Measurements from ENCODE around the gene SERTAD3. TPM values are rescaled to one million over a fixed set of nuclear protein-coding genes. Genes with fewer than 3 reads are reported as not detected.

Gene SERTAD3
- total RNA-seq, 1 donor from 2014 or later, result 30.7 TPM

GRCh38 chr19:40453151-40453735 lies 9.1 kb upstream of the SERTAD3 start:
- ATAC-seq, result no peak
- no peak for DNase-seq
- intact Hi-C loops (cut with DNase I), result no loop called here
- Histone ChIP-seq H3K9me3 (no peaks in the 10 kb centered on the region), H3K4me1 (no peaks in the 10 kb centered on the region), H3K27me3 (ENCODE audit: low read depth) (no peaks in the 10 kb centered on the region), H3K27ac (no peak overlapping the region), H3K36me3 (peaks cover 66% of the 10 kb centered on the region), H3K4me3 (no peak overlapping the region)
- TF ChIP-seq, protein P1, sequence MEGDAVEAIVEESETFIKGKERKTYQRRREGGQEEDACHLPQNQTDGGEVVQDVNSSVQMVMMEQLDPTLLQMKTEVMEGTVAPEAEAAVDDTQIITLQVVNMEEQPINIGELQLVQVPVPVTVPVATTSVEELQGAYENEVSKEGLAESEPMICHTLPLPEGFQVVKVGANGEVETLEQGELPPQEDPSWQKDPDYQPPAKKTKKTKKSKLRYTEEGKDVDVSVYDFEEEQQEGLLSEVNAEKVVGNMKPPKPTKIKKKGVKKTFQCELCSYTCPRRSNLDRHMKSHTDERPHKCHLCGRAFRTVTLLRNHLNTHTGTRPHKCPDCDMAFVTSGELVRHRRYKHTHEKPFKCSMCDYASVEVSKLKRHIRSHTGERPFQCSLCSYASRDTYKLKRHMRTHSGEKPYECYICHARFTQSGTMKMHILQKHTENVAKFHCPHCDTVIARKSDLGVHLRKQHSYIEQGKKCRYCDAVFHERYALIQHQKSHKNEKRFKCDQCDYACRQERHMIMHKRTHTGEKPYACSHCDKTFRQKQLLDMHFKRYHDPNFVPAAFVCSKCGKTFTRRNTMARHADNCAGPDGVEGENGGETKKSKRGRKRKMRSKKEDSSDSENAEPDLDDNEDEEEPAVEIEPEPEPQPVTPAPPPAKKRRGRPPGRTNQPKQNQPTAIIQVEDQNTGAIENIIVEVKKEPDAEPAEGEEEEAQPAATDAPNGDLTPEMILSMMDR (IDR thresholded peaks at IDR 0.05), result no peak

DNA sequence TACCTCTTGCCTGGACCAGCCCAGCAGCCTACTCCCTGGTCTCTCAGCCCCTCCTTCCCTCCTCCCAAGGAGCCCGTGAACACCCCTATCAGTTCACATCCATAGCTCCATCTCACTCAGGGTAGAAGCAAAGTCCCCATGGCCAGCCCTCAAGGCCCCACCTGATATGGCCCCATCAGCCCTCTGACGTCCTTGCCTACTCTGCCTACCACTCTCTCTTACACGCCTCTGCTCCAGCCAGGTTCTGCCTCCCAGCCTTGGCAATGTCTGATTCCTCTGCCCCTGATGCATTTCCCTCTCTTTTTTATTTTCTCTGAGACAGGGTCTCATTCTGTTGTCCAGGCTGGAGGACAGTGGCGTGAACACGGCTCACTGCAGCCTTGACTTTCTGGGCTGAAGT lies 7.9 kb upstream of the SERTAD3 start:
- no peaks in the 10 kb centered on the region for H3K4me1 ChIP-seq
- no peak for DNase-seq
- no peak for ATAC-seq
- no peaks in the 10 kb centered on the region for H3K9me3 ChIP-seq
- H3K36me3 ChIP-seq, result peaks cover 66% of the 10 kb centered on the region
- H3K27ac ChIP-seq, result no peak overlapping the region
- TF ChIP-seq, protein P1 (IDR thresholded peaks at IDR 0.05), result no peak
- no peak overlapping the region for H3K4me3 ChIP-seq
- no peaks in the 10 kb centered on the region for H3K27me3 ChIP-seq (ENCODE audit: low read depth)
- intact Hi-C loops (cut with DNase I), result no loop called here

DNA sequence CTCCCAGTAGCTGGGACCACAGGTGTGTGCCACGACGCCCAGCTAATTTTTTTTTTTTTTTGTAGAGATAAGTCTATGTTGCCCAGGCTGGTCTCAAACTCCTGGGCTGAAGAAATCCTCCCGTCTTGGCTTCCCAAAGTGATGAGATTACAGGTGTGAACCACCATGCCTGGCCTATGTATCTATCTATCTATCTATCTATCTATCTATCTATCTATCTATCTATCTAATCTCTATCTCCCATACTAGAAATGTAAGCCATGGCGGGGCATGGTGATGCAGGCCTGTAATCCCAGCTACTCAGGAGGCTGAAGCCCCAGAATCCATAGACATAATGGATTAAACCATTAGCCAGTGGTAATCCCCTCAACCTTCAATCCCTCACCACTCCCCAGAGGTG lies 6.5 kb upstream of the SERTAD3 start:
- TF ChIP-seq, protein P1 (IDR thresholded peaks at IDR 0.05), result no peak
- Histone ChIP-seq H3K4me3 (no peak overlapping the region), H3K36me3 (peaks cover 59% of the 10 kb centered on the region), H3K27me3 (ENCODE audit: low read depth) (no peaks in the 10 kb centered on the region), H3K27ac (no peak overlapping the region), H3K9me3 (no peaks in the 10 kb centered on the region), H3K4me1 (no peaks in the 10 kb centered on the region)
- ATAC-seq, result no peak
- DNase-seq, result no peak
- intact Hi-C loops (cut with DNase I), result no loop called here

- Histone ChIP-seq H3K4me1 (peaks cover 6% of the 10 kb centered on the region), H3K4me3 (no peak overlapping the region), H3K27me3 (ENCODE audit: low read depth) (no peaks in the 10 kb centered on the region), H3K9me3 (no peaks in the 10 kb centered on the region), H3K36me3 (peaks cover 47% of the 10 kb centered on the region), H3K27ac (no peak overlapping the region)
- intact Hi-C loops (cut with DNase I), result no loop called here
- no peak for DNase-seq
- TF ChIP-seq, protein P1 (IDR thresholded peaks at IDR 0.05), result no peak
- no peak for ATAC-seq
Observed at GRCh38 chr19:40449506-40449905, 5.4 kb upstream of the SERTAD3 start.

DNA sequence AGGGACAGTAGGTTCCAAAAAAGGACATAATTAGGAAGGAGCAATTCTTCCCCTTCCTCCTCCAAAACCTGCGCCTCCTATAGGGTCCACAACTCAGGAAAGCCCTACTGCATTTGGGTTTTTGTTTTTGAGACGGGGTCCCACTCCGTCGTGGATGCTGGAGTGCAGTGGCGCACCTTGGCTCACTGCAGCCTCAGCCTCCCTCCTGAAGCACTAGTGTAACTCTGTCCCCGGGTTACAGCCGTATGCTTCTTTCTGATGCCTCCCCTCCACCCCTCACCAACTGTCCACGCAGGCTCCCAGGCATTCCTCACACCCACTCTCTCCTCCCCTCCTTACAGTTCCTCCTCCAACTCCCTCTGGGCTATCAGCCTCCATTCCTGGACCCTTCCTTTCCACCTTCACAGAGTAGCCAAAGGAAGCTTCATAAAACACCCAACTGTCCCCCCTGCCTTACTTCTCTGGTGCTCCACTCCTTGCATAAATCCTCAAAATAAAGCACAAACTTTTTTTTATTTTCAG lies 2.2 kb upstream of the SERTAD3 start:
- H3K9me3 ChIP-seq, result no peaks in the 10 kb centered on the region
- no peak for DNase-seq
- peaks cover 51% of the 10 kb centered on the region for H3K36me3 ChIP-seq
- ATAC-seq, result no peak
- intact Hi-C loops (cut with DNase I), result no loop called here
- H3K4me1 ChIP-seq, result peaks cover 19% of the 10 kb centered on the region
- no peak overlapping the region for H3K27ac ChIP-seq
- H3K4me3 ChIP-seq, result no peak overlapping the region
- H3K27me3 ChIP-seq (ENCODE audit: low read depth), result no peaks in the 10 kb centered on the region
- TF ChIP-seq, protein P1 (IDR thresholded peaks at IDR 0.05), result no peak

All from lower lobe of right lung (tissue), 2 donors.